Stimulated activated CD8-positive, alpha-beta memory T cell treated with anti-CD3 and anti-CD28 coated beads, Interleukin-12 subunit alpha, Interleukin-12 subunit beta, amount 100 ng/mL, for 24 hours (primary cell): ENCODE results near the gene SIGMAR1.

Source experiments
- DNase-seq: peaks from one replicate; pipeline ENCODE4 v3.0.0-alpha.2; 2020; ENCODE audit errors: extremely low read depth

The SIGMAR1 gene

DNA sequence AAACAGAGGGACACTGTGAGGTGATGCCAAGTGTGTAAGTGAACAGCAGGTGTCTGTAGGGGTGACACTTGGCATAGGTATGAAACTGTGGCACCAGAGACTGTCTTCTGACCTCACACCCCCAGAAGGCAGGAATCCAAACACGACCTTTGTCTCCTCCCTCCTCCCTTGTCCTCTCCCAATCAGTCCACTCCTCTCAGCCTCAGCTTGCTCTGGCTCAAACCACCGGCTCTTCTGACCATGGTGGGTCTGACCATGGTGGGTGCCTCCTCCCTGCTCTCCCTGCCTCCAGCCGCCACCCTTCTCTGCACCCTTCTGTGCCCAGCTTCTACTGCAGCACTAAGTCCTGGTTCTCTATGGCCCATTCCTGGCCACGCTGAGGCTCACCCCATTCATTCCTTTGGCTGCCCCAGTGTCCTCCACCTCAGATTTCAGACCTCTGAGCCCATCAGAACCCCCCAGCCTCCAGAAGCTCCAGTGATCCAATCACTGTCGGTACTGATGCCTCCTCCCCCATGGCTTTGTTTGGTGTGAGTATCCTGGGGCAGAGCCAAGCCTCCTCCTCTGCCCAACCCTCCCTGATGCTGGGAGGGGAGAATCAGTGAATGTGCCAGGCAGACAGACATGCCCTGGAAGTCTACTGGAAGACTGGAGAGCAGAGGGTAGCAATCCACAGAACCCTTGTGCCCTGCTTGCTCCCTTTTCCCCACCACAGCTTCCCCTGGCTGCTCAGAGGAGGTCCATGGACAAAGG is 7.0 kb downstream of the SIGMAR1 start:
- DNase-seq: no peak

DNA sequence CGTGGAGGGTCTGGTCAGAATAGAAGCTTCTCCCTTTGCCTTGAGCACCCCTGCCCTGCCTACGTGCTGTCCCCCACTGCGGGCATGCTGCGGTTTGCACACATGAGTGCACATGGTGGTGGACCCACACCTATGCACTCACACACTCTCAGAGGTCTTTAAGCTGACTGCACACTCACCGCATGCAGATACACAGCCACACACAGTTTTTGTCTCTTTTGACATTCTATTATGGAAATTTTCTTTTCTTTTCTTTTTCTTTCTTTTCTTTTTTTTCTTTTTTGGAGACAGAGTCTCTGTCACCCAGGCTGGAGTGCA is 8.1 kb downstream of the SIGMAR1 start:
- no peak for DNase-seq

DNA sequence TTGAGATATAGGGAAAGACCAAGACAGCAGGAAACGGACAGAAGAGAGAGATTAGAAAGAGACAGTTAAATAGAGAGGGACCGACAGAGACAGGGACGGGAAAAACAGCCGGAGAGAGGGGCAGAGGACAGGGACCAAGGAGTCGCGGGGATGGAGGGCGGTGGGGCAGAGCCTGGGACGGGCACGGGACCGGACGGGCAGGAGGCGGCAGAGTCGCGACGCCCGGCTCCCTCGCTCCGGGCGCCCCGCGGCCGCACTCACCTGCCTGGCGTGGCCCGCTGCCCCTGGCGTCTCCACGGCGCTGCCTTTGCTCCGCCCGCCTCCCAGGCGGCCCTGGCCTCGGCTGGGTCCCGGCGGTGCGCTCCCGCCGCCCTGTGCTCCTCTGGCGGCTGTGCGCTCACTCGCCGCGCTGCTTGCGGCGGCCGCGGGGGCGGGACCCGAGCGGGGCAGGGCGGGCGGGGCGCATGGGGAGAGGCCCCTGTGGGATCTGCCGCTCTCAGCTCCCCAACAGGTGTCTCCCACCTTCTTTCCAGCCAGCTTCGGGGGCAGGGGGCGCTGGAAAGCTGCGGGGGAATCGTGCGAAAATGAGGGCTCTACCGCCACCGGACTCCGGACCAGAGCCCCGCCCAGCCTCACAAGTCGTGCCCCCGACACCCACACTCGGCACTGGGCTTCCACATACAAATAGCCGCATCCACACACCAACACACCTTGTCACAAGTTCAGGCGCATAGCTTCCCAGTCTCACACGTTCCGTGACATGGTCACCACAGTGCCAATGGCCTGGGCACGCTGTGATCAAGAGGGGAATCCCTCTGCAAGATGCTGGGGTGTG is 8.7 kb downstream of the SIGMAR1 start, which contains the start of gene ARID3C:
ARID3C (minus strand) TSS at position 411 of the 835 bp plus-strand sequence. CDS start 1,052 bp downstream, outside the sequence.
- DNase-seq: no peak

DNA sequence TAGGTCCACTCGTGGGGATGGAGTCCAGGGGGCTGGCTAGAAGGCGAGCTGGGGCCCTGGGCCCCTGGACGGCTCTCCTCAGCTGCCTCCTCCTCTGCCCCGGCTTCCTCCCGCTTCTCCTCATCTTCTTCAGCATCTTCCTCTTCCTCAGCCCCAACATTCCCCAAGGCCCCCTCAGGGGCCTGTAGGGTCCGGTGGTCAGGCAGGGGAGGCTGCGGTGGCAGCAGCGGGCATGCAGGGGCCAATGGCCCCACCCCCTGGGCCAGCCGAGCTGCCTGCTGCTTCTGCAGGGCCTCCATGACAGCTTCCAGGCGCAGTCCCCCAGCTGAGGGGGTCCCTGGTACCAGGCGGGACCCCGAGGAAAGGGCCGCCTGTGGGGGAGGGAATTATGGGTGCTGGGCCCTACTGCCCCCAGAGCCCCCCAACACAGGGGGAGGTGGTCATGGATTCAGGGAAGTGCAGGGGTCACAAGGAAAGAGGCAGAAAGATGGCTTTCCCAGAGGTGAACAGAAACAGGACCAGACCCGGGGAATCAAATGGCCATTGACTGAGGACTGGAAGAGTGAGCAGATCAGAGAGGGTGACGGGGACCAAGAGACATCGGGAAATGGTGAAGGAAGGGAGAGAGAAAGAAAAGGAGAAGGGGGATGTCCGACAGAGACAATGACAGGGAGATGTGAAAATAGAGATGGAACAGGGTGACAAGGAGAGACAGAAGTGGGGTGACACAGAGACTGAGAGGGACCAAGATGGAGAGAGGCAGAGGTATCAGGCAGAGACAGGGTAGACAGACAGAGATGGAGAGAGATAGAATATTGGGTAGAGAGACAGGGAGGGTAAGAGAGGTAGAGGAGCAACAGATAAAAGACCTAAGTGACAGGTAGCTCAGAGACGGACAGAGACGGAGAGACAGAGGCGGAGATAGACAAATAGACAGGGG is 9.6 kb downstream of the SIGMAR1 start:
- DNase-seq: no peak

DNA sequence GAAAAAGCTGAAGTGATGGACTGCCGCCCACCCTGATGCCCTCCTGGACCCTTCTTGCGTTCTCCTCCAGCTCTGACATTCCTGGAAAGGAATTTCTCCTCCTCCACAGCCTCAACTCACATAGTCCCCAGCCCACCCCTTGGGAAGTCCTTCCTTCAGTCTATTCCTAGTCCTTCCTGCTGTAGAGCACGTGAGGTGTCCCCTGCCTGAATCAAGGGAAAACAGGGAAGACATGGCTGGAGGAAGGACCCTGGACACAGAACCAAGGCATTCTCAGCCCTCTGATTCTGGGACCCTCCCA is 12.5 kb downstream of the SIGMAR1 start:
- no peak for DNase-seq

DNA sequence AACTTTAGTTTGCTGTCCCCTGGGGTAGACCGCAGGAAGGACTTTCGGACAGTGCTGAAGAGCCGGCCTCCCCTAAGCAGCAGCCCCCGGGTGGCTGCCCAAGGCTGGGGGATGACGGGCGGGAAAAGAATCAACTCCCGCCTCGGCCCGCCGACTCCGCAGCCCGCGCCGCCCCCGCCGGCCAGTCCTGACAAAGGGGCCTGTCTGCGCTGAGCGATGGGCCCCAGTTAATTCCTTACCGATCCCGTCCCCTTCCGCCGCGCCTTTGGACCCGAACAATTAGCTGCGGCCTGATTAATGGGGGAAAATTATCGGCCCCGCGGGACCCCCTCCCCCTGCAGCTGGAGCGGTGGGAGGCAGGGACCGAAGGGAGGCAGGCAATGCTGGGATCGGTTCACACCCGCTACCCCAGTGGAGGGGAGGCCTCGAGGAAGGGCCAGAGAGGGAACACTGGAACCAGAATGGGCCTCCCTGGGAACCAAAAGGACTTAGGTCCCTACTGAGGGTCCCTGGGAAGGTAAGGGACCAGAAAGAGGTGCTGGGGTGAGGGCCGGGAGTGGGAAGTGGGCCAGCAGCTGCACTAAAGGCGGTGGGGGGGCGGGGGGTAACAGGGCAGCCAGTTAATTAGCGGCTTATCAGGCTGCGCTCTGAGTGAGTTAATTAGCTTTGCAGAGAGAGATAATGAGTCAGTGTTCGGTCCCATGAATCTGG is 13.0 kb downstream of the SIGMAR1 start:
- no peak for DNase-seq

DNA sequence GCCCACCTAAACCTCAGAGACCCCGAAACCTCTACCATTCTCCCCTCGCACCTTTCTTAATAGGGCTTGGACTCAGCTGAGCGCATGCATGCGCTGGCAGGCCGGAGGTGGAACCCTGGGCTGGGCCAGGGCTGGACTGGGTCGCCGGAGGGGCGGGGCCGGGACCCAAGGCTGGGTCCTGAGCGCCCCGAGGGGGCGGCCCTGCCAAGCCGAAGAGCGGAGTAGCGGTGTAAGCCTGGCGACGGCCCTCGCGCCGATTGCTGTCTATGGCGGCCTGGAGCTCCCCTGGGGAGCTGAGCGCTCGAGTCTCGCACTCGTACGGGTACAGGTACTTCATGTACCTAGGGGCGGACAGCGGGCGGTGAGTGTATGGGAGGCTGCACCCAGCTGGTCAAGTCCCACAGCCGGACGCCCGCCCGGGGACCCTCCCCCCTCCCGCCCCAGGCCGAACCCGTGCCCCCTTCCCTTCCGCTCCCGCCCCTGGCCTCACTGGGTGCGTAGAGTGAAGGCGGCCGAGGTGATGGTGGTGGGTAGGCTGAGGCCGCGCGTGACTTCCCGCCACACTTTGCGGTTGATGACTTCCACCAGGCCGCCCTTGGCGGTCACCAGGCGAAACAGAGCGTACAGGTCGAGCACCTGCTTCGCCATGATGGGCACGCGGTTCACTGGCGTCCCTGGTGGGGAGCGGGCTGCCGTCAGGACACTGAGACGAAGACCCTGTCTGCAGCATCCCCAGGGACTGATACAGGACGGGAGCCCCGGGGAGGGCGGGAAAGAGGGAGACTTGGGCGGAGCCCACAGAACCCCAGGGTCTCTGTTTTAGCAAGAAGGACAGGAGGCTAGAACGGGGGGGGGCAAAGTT is 14.0 kb downstream of the SIGMAR1 start:
- no peak for DNase-seq

DNA sequence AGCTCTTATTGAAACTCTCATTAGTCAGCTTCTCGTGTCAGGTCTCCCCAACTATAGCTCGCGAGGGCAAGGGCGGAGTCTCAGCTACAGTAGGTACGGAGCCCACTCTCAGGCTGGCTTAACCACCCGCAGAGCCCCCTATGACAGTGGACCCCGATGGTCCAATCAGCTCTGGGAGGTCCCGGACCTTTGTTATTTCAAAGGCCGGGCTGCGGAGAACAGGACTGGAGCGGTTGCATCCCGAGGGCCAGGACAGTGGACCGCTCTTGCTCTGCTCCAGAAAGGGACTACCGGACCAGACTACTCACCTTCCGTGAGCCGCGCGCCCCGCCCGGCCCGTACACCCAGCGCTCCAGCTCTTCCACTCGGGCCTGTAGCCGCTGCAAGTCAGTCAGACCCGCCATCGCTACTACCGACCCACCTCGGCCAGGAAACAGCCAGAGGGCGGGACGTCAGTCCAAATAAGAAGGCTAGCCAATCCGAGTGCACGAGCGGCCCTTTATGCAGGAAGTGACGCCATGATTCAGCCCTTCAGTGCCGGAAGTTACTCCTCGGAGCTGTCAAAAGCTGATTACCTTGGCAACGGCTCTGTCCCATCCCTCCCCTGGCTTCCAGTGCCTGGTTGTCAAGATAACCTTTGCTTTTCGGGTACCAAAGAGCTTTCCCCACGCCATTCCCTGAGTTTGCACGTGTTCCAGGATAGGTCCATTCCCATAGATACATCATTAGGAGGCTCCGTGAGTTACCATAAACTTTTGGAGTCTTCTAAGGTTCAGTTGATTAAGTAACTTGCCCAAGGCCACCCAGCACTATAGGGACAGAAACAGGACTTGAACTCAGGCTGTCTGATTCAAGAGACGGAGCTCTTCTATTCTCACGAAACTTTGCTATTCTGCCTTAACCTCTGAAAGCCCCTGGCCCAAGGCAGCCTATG is 17.3 kb downstream of the SIGMAR1 start, which contains the start of gene DCTN3:
DCTN3 (minus strand) TSS at position 435 of the 934 bp plus-strand sequence; CDS start at position 404, 31 bp downstream.
- DNase-seq: peak; percentile 76

DNA sequence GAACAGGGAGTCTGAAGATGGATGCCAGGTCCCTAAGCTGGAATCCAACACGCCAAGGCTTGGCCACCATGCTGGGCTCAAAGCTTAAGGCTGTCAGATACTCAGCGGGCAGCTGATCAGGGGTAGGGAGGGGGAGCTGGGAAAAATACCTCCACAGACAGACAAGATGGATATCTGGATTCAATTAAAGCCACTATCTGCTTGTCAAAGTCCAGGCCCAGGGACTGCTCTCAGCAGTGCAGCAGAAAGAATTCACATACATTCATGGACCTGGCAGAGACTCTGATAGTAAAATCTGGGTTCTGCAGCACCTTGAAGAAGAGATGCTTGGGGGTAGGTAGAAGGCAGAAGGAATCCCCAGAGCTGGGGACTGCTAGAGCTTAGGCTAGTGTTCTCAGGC is 22.5 kb downstream of the SIGMAR1 start:
- no peak for DNase-seq

DNA sequence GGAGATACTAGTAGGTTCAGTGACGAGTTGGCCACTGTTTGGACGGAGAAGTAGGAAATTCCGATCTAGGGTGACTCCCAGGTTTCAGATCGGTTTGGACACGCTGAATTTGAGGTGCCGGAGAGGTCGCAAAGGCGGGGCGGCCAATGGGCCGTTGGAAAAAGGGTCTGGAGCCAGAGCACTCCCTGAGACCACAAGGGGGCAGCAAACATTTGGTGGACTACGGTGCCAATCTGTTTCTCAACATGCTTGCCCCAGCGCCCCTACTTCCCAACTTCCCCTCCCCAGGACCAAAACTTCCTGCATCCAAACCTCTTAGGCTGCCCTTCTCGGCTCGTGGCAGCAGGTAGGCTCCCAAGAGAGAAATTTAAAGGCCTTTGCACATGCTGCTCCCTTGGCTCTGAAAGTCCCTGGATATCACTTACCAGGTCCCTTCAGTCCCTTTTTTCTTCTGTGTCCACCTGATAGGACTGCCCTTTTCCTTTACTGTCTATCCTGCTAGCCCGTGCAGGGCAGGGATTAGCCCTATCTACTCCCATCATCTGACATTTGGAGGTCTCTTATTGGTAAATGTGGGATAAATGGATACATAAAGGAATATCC is 24.7 kb downstream of the SIGMAR1 start:
- no peak for DNase-seq

DNA sequence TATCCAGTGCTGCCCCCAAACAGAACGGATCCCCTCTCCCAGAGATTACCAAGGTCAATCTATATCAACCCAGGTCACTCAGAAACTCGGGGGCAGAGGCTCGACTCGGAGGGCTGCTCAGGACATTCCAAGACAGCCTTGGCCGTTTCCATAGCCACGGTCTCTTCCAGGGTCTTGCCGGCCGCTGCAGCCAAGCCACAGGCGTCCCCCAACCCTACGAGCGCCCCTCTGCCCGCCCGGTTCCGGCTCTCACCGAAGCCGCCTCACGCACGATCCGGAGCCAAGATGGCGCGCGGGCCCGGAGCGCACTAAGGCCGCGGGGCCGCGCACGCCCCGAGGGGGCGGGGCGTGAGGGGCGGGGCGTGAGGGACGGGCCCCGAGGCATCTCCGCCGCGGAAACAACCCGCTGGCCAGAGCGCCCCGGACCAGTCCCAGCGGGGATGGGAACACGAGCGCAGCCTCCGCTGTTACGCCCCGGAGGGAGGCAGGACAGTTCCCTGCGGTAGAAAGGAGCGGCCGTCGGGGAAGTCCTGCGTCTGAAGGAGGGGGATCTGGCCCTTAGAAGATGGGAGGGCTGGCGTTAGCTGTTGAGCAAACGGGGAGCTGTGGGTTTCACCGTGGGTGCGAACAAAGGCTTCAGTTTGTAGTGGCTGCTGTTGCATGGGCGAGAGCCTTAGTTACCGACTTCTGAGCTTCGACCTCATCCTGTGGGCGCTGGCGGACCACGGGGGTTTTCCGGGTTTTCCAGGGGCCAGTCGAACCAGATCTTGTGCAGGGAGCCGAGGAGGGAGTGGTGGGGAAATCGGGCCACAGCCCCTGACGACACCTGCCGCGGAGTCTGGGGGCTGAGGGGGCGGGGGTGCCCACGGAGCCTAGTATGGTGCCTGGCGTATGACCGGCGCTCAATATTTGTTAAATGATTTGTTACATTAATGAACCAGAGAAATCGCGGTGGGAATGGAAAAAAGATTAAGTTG is 25.5 kb downstream of the SIGMAR1 start, which contains the start of gene RPP25L:
RPP25L (minus strand) TSS at position 287 of the 977 bp plus-strand sequence. CDS start 801 bp downstream, outside the sequence.
- peak; percentile 59 for DNase-seq

DNA sequence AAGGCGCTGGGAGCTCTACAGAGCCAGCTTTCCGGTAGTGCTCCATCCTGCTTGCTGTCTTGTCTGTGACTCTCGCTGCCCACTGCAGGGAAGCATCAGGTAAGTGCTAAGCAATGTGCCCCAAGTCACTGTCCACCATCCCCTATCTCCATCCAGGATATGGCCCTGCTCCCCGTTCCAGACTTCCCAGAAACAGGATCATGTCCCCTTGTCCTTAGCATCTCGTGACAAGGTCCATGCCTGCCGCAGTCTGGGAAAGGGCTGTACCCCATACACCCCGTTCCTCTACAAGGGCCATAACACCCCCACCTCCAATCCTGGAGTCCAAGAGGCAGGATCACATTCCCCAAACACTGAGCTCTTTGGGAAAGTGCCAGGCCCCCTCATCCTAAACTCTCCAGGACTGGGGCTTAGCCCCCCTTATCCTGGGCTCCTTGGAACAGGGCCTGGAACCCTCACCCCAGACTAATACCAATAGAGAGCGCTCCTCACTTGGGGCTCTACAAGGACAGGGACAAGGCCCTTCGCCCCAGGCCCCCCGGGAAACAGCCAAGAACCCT is 26.3 kb downstream of the SIGMAR1 start:
- DNase-seq: no peak

DNA sequence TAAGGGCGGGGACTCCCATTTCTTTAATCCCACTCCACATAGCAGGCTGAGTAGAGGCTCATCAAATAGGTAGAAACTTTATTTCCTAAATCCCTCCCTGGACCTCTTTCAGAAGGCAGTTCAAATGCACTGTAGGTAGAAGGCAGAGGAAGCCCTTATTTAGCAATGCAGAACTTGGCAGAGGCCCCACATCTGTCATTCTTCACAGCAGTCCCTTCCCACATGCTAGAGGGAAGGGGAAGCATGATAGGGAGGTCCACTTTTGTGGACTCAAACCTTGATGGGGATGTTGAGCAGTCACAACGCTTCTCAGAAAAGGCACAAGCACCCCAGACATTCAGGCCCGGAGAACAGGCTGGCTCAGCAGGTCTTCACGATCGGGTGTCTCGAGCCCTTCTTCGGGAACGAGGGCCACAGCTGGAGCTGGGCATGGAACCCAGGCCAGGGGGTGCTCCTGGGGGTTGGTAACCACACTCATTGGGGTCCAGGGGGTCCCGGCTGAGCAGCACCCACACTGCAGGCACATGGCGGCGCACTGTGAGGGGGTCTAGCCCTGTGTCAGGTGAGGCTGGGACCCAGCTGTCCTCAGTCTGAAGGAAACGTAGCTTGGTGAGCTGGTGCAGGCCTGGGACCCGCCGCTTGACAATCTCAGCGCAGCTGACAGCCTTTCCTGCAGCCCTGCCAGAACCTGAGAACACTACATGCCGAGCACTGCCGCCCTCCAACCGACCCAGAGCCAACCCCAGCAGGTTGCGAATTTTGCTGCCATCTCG is 27.0 kb downstream of the SIGMAR1 start:
- DNase-seq: no peak

DNA sequence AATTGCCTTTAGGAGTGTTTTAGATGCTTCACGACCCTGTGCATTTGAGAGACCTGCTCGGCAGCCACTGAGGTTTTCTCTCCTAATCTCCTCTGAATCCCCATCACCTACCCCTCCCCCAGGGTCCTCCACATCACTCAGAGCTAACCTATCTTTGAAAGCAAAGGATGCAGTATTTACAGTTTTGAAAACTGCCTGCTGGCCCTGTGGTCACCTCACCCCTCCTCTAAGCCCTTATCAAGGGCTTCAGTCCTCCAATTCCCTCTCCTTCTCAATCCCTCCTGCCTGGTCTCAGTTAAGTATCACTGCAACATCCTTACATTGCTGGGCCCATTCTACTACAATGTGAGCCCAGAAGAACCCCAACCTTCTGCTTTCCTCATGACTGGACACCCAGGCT is 30.3 kb downstream of the SIGMAR1 start:
- no peak for DNase-seq

DNA sequence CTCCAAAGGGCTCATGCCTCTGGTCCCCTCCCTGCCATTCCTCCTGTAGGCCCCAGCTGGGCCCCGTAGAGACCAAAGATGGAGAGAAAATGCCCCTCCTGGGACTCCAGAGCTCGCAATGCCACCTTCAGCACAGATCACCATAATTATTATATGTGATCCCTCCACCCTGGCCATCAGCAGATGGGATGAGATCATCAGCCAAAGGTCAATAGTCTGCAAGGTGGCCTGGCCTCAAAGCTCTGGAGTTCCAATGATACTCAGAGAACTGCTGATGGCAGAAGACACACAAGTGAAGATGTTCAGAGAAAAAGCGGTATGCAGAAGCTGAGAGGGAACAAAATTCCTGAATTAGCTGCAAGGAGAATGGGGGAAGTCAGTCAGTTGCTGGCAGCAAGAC is 30.7 kb downstream of the SIGMAR1 start:
- DNase-seq: no peak

DNA sequence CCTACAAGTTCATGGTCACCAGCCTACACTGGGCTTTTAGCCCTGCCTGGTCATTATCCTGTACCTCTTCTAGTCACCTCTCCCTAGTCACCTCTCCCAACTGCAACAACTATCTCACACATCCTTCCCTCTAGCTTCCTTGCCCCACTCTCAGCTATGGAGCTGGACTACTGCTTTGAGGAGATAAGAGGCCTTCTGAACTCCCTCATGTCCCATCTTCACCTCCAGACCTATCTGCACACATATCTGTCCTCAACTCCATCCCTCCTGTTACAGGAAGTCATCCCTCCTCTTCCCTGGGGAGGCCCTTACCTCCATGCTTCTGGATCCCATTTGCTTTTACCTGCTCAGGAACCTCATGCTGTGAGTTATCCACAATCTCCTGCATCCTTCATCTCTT is 31.4 kb downstream of the SIGMAR1 start:
- DNase-seq: no peak
